Smooth muscle cell (in vitro differentiated cells): ENCODE data around the gene ICAM2. TPM values are rescaled to one million over a fixed set of nuclear protein-coding genes. Genes with fewer than 3 reads are reported as not detected.

Source experiments
- DNase-seq: peaks from one replicate; lab custom pipeline; 2025; ENCODE audit not compliant: unreplicated experiment; lab: John Stamatoyannopoulos, UW
- H2AFZ ChIP-seq: fragments of 200-600 bp; sonication (generic); 2 replicates; pipeline ENCODE4 v1.6.0; 2016; ENCODE audit warnings: antibody characterized with exemption, low read depth, mild to moderate bottlenecking
- H3F3A ChIP-seq: fragments of 200-600 bp; sonication (generic); 2 replicates; pipeline ENCODE4 v1.6.0; 2017; ENCODE audit warnings: antibody characterized with exemption, low read depth
- H3K27ac ChIP-seq: fragments of 200-600 bp; sonication (generic); 2 replicates; pipeline ENCODE4 v1.5.1; 2016; ENCODE audit warnings: low read depth, mild to moderate bottlenecking
- H3K27me3 ChIP-seq: fragments of 200-600 bp; sonication (generic); 2 replicates; pipeline ENCODE4 v1.6.1; 2016; ENCODE audit warnings: low read depth, mild to moderate bottlenecking
- H3K36me3 ChIP-seq: fragments of 200-600 bp; sonication (generic); 2 replicates; pipeline ENCODE4 v1.5.1; 2016; ENCODE audit warnings: low read depth
- H3K4me1 ChIP-seq: fragments of 200-600 bp; sonication (generic); 2 replicates; pipeline ENCODE4 v1.5.1; 2016; ENCODE audit warnings: low read depth
- H3K4me2 ChIP-seq: fragments of 200-600 bp; sonication (generic); 2 replicates; pipeline ENCODE4 v1.6.0; 2016; ENCODE audit warnings: mild to moderate bottlenecking
- H3K4me3 ChIP-seq: fragments of 200-600 bp; sonication (generic); 2 replicates; pipeline ENCODE4 v1.5.1; 2016; ENCODE audit warnings: mild to moderate bottlenecking
- H3K79me2 ChIP-seq: fragments of 200-600 bp; sonication (generic); 2 replicates; pipeline ENCODE4 v1.6.0; 2016; ENCODE audit warnings: low read depth, mild to moderate bottlenecking
- H3K9ac ChIP-seq: fragments of 200-600 bp; sonication (generic); 2 replicates; pipeline ENCODE4 v1.6.0; 2016; ENCODE audit warnings: low read depth
- H3K9me3 ChIP-seq: fragments of 200-600 bp; sonication (generic); replicated peaks from 2 replicates; pipeline ENCODE4 v1.5.1; 2016; ENCODE audit warnings: low read depth
- H4K20me1 ChIP-seq: fragments of 200-600 bp; sonication (generic); 2 replicates; pipeline ENCODE4 v1.6.0; 2016; ENCODE audit warnings: low read depth
- WGBS: methylation state at CpG from one replicate; pipeline ENCODE4 v1.1.7; 2016; ENCODE audit warnings: low lambda C conversion rate; 5-methylcytosine and 5-hydroxymethylcytosine counted together
- polyA plus RNA-seq: library from polyadenylated mRNA; unstranded; fragments of >200 nt; fragmentation: Nextera tagmentation; extraction: Ambion mirVana; gene quantifications from 2 replicates; pipeline ENCODE4 v1.2.1, GENCODE V29; 2016
- total RNA-seq: library from RNA; depleted of rRNA; stranded (reverse); fragments of >200 nt; gene quantifications from 2 replicates; pipeline ENCODE4 v1.2.3, GENCODE V29; 2014
- TF ChIP-seq, protein P1 (sequence below): fragments of 200-600 bp; sonication (generic); IDR thresholded peaks from 2 replicates; pipeline ENCODE4 v1.5.1; 2017; ENCODE audit warnings: borderline replicate concordance, mild to moderate bottlenecking, antibody characterized with exemption; ENCODE audit not compliant: insufficient read depth, poor library complexity, severe bottlenecking

The ICAM2 gene
- total and polyA plus RNA-seq, 2 experiments from 2014 or later = 1.0 TPM; not detected in 1

DNA sequence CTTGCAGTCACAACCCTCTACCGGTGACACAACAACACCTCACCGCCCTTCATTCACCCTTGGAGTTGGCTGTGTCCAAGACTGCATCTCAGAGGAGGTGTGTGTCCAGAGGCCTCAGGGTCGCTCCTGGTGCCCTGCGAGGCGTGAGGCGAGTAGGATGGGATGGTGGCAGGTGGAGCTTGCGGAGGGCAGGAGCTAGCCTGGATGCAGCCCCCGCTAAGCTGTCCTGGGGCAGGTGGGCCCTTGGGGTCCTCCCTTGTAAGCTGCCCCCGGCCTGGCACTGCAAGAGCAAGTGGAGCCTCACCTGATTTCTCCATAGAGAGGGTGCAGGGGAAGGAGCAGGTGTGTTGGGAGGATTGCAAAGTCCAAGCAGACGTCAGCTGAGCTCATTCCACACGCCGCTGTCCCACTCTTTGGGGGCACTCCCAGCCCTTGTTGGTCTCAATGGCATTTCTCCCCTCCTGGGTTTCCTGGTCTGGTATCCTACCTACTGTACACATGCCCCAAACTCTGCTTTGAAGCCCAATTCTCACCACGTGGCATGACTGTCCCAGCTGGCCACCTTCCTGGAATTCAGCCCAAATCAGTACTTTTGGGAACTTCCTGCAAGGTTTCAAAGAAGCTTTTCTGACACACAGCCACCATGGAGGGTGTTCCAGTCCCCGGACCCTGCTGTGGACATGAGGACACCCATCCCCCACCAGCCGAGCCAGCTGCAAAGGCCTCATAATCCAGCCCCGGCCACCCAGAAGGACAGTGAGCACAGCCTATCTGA lies 18.1 kb upstream of the ICAM2 start:
- no peaks in the 10 kb centered on the region for H3K36me3 ChIP-seq
- WGBS = 89% methylated on average over 16 of the region's 16 CpGs
- H3K27ac ChIP-seq = no peak overlapping the region
- TF ChIP-seq, protein P1, sequence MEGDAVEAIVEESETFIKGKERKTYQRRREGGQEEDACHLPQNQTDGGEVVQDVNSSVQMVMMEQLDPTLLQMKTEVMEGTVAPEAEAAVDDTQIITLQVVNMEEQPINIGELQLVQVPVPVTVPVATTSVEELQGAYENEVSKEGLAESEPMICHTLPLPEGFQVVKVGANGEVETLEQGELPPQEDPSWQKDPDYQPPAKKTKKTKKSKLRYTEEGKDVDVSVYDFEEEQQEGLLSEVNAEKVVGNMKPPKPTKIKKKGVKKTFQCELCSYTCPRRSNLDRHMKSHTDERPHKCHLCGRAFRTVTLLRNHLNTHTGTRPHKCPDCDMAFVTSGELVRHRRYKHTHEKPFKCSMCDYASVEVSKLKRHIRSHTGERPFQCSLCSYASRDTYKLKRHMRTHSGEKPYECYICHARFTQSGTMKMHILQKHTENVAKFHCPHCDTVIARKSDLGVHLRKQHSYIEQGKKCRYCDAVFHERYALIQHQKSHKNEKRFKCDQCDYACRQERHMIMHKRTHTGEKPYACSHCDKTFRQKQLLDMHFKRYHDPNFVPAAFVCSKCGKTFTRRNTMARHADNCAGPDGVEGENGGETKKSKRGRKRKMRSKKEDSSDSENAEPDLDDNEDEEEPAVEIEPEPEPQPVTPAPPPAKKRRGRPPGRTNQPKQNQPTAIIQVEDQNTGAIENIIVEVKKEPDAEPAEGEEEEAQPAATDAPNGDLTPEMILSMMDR = no peak
- H3K4me3 ChIP-seq = no peak overlapping the region
- H2AFZ ChIP-seq = no peak overlapping the region
- H3K4me1 ChIP-seq = no peaks in the 10 kb centered on the region
- no peaks in the 10 kb centered on the region for H4K20me1 ChIP-seq
- no peaks in the 10 kb centered on the region for H3K27me3 ChIP-seq
- no peaks in the 10 kb centered on the region for H3K79me2 ChIP-seq
- DNase-seq = no peak
- H3K4me2 ChIP-seq = no peak overlapping the region
- H3K9ac ChIP-seq = no peak overlapping the region
- no peaks in the 10 kb centered on the region for H3F3A ChIP-seq
- H3K9me3 ChIP-seq = no peaks in the 10 kb centered on the region

DNA sequence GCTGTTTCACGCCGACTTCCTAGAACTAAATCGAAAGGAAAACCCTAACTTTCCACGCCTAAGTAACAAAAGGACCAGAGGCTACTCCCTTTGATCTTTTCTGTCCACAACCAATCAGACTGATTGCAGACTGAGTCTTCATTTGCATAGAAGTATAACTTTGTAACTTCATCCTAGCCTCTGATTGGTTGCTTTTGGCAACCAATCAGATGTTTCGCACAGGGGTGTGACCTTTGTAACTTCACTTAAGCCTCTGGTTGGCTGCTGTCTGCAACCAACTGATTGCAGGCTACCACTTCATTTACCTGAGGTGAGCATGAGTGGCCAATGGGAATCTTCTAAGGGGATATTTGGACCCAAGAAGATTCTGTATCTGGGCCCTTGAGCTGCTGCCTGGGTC lies 17.4 kb upstream of the ICAM2 start:
- no peak overlapping the region for H3K4me3 ChIP-seq
- no peak overlapping the region for H3K4me2 ChIP-seq
- no peak overlapping the region for H3K9ac ChIP-seq
- no peaks in the 10 kb centered on the region for H3F3A ChIP-seq
- DNase-seq = no peak
- no peak overlapping the region for H3K27ac ChIP-seq
- no peaks in the 10 kb centered on the region for H3K36me3 ChIP-seq
- no peaks in the 10 kb centered on the region for H4K20me1 ChIP-seq
- WGBS = 96% methylated on average over 5 of the region's 5 CpGs
- H3K9me3 ChIP-seq = no peaks in the 10 kb centered on the region
- no peaks in the 10 kb centered on the region for H3K79me2 ChIP-seq
- no peak overlapping the region for H2AFZ ChIP-seq
- no peaks in the 10 kb centered on the region for H3K27me3 ChIP-seq
- TF ChIP-seq, protein P1 = no peak
- H3K4me1 ChIP-seq = no peaks in the 10 kb centered on the region

DNA sequence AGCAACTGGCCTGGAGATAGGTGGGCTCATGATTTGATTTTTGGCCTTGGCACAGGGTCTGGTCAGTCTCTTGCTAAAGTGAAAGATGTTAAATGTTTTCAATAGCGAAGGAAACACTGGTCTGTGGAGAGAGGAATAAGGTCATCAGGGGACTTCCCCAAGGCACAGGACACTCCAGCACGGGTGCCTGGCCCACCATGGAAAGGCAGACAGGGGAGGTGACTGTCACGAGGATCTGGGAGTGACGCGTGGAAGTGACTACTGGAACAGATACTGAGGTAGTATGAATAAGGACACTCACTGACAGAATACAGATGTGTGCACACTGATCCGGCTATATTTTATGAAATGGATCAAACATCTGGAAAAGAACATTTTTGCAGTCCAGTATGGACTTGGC lies 16.7 kb upstream of the ICAM2 start:
- Histone ChIP-seq H2AFZ (no peak overlapping the region), H3K4me3 (no peak overlapping the region), H3K36me3 (no peaks in the 10 kb centered on the region), H3K79me2 (no peaks in the 10 kb centered on the region), H3K9ac (no peak overlapping the region), H3K4me1 (no peaks in the 10 kb centered on the region), H3K9me3 (no peaks in the 10 kb centered on the region), H3K4me2 (no peak overlapping the region), H3K27me3 (no peaks in the 10 kb centered on the region), H3K27ac (no peak overlapping the region), H3F3A (no peaks in the 10 kb centered on the region), H4K20me1 (no peaks in the 10 kb centered on the region)
- TF ChIP-seq, protein P1 = no peak
- WGBS = 94% methylated on average over 6 of the region's 6 CpGs
- no peak for DNase-seq
